NCI-H2081 treated with DMSO at 0.1 percent for 48 hours (cell line): ENCODE data around the gene SYPL1.

Experiments used
- DNase-seq: peaks from one replicate; lab custom pipeline; 2025; lab: John Stamatoyannopoulos, UW

The SYPL1 gene

DNA sequence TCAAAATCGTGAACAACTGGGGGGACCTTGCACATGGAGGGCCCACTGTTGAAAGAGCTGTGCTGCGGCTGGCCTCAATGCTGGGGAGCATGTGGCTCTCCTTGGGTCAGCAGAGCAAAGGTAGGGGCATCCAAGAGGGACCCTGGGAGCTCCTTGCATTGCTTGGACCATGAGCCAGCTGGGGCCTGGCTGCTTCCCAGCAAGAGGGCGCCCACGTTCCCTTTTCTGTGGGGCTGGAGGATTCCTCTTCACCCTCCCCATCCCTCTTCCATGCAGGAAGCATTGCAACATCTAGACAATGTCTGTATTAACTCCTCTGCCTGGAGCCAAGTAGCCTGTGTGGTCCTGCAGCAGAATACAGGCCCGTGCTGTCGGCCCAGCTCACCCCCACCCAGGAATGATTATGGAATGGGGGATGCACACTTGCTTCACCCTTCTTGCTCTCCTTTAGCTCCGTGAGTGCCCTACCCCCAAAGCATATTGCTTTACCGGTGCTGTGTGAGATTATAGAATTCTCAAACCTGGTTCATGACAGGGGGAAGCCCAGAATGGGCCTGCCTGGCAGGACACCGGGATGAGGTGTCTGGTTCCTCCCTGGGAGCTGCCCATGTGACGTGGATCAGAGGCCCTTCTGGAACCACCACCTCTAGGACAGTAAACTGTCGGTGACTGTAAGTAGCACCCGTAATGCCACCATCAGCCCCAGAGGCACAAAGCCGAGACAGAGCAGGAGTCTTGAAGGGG, 61.9 kb downstream of the SYPL1 start:
- DNase-seq, result no peak

DNA sequence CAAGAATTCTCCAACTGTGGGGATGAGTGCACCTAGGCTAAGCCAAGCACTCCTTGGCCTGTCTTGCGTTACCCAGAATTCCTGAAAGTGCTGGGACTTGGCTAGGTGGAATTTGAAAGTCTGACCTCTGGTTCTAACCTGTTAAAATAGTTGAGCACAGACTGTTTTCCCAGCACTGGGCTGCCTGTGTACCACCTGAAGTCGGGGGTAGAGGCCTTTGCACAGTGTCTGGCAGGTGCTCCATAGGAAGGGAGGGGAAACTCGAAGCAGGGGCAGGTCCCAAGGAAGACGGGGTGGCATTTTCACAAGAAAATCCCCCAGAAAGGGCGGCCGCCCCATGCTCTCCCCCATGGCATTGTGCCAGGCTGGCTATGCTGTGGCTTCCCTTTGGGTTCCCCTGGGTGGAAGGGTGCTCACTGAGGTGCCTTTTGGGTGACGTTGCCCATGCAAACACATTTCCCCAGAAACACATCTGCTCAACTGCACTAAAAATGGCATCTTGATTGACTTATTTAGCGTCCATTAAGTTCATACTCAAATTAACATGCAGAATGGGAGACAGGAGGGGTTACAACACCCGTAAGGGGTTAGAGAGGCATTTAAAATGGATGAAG, 62.9 kb downstream of the SYPL1 start:
- no peak for DNase-seq

DNA sequence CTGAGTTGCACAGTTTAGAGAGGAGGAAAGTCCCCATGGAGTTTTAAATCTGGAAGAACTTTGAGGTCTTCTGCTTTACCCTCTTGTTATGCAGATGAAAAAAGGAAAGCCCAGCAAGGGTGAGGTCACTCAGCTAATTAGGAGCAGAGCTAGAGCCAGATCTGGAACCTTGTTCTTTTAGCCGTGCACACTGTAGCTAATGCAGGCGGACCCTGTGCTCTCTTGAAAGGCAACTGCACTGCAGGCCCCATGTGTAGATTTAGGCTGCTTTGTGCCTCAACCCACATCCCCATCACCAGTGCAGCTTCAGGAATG, 63.4 kb downstream of the SYPL1 start:
- DNase-seq, result no peak

- no peak for DNase-seq
Observed at GRCh38 chr7:106047818-106048705, 64.0 kb downstream of the SYPL1 start.

- DNase-seq, result no peak
Observed at GRCh38 chr7:106047184-106047583, 64.9 kb downstream of the SYPL1 start.

DNA sequence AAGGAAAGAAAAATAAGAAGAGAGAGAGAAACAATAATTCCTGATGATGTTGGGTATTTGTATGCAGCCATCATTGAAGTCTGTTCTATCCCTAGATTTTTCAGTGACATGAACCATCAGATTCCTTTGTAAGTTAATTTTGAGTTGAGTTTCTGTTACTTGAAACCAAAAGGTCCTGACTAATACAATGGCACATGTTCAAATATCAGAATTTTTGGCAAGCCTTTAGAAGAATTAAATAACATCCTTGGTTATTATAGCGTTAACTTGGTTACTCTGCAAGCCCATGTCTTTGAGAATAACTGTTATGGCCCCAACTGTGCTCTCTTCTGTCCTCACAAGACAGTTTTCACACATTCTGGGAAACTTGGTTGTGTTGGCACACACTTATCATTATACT, 66.5 kb downstream of the SYPL1 start:
- no peak for DNase-seq

GRCh38 chr7:106045139-106045538, 67.0 kb downstream of the SYPL1 start:
- no peak for DNase-seq

DNA sequence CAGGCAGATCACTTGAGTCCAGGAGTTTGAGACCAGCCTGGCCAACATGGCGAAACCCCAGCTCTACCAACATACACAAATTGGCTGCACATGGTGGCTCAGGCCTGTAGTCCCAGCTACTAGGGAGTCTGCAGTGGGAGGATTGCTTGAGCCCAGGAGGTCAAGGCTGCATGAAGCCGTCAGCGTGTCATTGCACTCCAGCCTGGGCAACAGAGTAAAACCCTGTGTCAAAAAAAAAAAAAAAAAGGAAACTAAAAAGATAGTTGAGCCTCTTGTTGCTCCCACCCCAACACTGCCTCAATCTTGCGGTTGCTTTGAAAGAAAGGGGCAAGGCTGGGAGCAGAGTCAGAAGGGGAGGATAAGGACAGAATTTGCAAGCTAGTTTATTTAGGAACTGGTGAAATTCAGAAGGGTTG, 69.9 kb downstream of the SYPL1 start:
- no peak for DNase-seq

- no peak for DNase-seq
Observed at GRCh38 chr7:106041140-106041717, 70.9 kb downstream of the SYPL1 start.
